Limb (tissue), 2 donors: ENCODE results near the gene MACROD1.
A peak's percentile ranks its signal among the peaks of the same experiment; 100 is the strongest.
"Not testable (repeated sequence)": the region's sequence is repeated elsewhere in the genome, so short reads cannot be mapped to it uniquely, and the experiment has no call there.

ENCODE experiments used
- DNase-seq, 2 donors: peaks; one replicate each; pipeline ENCODE4 v3.0.0-alpha.2; 2016; ENCODE audit errors: extremely low spot score in 2 of 2

Gene MACROD1

GRCh38 chr11:63999349-64000025 lies 166.4 kb downstream of the MACROD1 start:
- DNase-seq, result peak in 1 of 2 donors; percentile 82

DNA sequence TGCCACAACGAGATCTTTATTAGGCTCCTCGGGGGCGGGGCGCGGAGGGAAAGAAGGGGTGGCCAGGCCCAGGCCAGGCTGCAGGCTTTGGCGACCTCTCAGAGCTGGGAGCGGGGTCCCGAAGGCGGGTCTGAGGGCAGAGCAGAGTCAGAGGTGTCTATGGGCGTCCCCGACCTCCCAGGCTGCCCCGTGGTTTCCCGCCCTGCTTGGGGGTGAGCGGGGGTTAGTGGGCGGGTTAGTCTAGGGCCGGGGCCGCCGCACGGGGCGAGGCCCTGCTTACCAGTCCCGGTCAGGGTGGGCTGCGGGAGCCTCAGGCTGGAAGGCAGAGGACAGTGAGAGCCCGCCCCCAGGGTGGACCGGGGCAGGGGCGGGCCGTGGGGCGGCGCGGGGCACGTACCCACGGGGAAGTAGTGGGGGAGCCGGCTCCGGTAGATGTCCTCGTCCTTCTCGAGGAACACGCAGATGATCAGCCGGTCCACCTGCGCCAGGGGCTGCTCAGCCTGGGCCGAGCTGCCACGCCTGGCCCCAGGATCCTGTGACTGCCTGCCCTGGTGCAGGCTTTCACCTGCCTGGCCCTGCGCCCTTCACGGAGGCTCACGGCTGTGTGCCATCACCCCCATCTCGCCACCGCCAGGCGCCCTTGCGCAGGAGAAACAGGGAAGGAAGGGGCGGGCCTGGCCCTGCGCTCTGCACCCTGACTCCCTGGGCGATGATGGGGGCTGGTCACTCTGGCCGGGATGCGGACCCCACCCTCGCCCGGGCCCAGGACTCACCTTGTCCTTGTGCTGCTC lies 167.2 kb downstream of the MACROD1 start:
- no peak for DNase-seq

DNA sequence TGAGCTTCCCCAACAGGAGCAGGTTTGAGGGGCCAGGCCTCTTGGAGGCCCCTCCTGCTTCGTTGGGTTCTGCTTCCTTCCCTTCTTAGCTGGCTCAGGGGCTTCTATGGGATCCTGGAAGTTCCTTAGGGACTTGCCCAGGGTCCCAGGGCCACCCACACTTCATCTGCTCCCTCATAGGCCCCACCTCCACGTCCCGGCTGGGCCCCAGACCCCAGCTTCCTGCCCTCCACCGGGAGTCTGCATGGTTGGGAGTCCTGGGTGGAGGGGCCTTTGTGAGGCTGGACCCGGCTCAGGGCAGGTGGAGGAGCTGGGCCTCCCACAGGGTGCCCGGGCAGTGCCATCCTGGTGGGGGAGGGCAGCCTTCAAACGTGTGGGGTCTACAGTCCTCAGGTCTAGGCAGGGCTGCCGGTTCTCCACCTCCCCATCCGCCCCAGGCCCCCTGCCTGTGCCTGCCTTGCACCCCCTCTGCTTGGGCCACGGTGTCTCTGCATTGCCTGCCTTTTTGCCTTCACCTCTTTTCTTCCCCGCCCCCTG lies 168.0 kb downstream of the MACROD1 start:
- DNase-seq, result no peak

DNA sequence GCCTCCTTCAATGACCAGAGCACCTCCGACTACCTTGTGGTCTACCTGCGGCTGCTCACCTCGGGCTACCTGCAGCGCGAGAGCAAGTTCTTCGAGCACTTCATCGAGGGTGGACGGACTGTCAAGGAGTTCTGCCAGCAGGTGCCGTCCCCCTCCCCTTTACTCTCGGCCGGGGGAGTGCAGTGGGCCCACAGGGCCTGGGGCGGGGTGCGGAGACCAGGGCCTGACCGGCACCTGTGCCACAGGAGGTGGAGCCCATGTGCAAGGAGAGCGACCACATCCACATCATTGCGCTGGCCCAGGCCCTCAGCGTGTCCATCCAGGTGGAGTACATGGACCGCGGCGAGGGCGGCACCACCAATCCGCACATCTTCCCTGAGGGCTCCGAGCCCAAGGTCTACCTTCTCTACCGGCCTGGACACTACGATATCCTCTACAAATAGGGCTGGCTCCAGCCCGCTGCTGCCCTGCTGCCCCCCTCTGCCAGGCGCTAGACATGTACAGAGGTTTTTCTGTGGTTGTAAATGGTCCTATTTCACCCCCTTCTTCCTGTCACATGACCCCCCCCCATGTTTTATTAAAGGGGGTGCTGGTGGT lies 168.7 kb downstream of the MACROD1 start:
- DNase-seq, result no peak

DNA sequence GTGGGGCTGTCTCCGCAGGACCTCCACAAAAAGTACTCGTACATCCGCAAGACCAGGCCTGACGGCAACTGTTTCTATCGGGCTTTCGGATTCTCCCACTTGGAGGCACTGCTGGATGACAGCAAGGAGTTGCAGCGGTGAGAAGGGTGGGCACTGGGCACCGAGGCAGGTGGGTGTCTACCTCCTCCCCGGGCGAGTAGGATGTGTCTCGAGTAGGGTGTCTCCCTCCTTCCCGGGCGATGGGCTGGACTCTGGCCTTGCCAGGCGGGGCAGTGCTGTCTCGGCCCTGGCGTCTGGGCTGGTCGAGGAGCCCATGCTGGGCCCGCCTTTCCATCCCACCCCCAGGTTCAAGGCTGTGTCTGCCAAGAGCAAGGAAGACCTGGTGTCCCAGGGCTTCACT lies 169.4 kb downstream of the MACROD1 start:
- DNase-seq, result no peak

DNA sequence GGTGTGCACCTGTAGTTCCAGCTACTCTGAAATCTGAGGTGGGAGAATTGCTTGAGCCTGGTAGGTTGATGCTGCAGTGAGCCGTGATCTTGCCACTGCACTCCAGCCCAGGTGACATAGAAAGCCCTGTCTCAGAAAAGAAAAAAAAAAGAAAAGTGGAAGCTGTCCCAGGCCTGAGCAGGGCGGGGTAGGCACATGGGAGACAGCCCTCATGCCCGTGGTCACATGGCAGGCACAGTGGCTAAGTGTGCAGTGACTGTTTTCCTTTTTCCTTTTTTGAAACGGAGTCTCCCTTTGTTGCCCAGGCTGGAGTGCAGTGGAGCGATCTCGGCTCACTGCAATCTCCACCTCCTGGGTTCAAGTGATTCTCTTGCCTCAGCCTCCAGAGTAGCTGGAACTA lies 171.9 kb downstream of the MACROD1 start:
- no peak for DNase-seq

GRCh38 chr11:63993100-63993499 lies 172.8 kb downstream of the MACROD1 start:
- DNase-seq, result no peak

GRCh38 chr11:63991558-63991957 lies 174.4 kb downstream of the MACROD1 start:
- no peak for DNase-seq

DNA sequence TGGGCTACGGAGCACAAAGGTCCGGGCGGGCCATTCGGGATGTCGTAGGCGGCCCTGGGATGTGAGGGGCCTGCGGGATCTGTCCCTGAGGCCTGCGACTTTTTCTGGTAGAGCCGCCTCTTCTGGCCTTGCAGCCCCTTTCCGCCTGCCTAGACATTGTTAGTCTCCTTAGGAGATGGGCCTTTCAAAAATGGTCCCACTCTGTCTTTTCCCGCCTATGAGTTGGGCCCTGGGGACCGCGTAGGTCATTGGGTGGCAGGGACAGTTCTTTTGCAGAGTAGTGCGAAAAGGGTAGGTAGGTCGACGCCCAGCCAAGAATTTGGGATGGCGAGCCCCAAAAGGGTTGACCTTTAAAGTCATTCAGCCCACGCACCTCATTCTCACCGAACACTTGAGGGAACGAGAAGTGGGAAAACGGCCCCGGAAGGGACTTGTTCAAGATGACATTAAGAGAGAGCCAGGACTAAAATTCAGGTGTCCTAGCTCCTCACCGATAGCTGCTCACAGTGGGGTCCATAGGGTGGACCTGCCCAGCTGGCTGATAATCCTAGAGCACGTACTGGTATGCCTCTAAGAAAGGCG lies 178.9 kb downstream of the MACROD1 start:
- no peak for DNase-seq

- peak; percentile 94 for DNase-seq
These were observed 179.6 kb downstream of the MACROD1 start, which contains the start of gene OTUB1 for GRCh38 chr11:63986156-63986931. OTUB1 (plus strand) TSS chr11:63986438; CDS start chr11:63986457, 19 bp downstream.

DNA sequence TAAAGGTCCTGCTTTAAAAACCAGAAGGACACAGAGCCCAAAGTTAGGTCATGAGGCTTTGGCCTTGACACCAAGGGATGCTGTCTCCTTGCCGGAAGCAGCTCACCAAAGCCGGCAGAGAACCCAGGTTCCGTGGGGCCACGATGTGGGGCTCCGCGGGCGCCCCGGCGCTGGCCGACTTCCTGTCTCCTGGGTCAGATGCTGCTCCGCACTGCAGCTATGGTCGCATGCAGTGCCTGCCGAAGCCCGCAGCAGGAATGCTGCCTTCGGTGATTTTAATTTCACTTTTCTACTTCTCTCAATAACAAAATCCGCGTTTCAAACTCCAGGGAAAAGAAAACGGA lies 180.1 kb downstream of the MACROD1 start:
- no peak for DNase-seq

GRCh38 chr11:63979426-63979825 lies 186.5 kb downstream of the MACROD1 start:
- no peak for DNase-seq

DNA sequence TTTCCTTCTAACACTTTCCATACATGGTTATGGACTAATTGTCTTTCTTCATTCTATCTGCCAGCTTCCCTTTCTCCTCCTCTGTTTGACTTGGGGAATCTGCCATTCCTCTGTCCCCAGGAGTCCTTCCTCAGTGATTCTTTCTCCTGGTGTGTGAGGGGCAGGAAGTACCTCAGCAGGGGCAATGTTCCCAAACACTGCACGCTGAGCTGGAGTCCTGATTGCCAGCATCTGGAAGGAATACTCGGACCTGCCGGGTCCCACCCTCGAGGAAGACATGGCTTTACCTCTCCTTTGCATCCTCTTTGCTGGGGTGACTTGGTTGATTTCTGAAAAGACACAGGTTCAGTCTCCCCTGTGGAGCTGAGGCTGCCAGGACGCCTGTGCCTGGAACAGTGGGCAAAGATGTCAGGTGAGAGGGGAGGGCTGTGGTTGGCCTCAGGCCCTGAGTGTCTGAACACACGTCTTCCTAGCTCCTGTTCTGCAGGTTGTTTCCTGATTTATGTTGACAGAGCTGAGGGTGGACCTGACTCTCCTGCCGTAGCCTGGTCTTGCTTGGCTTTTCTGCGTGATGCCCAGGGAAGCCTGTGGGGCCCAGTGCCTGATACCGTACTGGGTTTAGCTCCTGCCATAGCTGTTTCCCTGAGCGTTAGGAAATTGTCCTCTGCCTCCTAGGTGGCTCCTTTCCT lies 187.2 kb downstream of the MACROD1 start:
- no peak for DNase-seq

DNA sequence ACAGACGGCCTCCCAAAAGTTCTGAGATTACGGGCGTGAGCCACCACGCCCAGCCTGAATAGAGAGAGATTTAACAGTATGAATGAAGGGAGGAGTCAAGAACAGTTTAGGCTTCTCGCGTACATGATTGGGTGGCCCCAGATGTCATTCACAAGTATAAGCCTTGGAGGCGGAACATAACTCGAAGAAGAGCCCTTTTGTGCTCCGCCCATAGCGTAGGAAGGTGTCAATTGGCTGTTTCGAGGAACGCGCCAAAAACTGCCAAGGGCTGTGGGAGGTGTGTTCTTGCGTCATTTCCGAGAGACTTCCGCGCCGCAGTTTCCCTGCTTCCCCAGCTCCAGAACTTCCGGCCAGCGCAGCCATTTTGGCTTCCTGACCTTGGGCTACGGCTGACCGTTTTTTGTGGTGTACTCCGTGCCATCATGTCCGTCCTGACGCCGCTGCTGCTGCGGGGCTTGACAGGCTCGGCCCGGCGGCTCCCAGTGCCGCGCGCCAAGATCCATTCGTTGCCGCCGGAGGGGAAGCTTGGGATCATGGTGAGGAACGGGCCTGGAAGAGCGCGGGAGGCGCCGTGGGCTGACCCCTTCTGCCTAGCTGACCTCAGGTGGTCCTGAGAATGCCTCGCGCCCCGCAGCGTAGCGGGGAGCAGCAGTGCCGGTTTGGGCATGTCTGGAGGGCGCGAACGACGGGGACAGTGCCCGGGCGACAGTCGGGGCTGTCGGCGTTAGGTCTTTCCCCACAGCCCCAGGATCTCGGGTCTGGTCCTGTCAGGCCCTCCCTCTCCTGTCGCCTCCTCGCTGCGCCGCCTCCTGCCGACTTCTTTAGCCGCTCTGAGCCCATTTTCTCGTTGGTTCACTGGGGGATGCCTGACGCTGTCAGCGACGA lies 191.4 kb downstream of the MACROD1 start, which contains the start of gene COX8A:
COX8A (plus strand) TSS at position 362 of the 885 bp plus-strand sequence; CDS start at position 423, 61 bp downstream.
- peak; percentile 95 to 99 for DNase-seq

DNA sequence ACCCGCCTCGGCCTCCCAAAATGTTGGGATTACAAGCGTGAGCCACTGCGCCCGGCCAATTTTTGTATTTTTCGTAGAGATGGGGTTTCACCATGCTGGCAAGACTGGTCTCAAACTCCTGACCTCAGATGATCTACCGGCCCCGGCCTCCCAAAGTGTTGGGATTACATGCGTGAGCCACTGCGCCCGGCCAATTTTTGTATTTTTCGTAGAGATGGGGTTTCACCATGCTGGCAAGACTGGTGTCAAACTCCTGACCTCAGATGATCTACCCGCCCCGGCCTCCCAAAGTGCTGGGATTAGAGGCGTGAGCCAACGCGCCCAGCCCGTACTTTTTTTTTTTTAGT lies 192.0 kb downstream of the MACROD1 start:
- not testable (repeated sequence) for DNase-seq

DNA sequence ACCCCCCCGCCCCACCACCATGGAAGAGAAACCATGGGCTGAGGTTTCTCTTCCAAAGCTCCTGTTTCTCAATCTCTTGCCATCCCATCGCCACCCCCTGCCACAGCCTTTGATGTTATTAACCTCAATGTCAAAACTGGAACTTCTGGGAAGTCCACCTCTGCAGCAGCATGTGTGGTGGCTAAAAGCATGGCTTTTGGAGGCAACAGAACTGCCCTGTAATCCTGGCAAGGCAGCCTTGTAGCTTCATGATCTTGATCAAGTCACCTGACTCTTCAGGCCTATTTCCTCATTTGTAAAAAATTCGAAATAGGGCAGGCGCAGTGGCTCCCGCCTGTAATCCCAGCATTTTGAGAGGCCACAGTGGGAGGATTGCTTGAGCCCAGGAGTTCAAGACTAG lies 195.0 kb downstream of the MACROD1 start:
- no peak for DNase-seq

- DNase-seq, result no peak
These were observed 196.5 kb downstream of the MACROD1 start for GRCh38 chr11:63969461-63969860.

DNA sequence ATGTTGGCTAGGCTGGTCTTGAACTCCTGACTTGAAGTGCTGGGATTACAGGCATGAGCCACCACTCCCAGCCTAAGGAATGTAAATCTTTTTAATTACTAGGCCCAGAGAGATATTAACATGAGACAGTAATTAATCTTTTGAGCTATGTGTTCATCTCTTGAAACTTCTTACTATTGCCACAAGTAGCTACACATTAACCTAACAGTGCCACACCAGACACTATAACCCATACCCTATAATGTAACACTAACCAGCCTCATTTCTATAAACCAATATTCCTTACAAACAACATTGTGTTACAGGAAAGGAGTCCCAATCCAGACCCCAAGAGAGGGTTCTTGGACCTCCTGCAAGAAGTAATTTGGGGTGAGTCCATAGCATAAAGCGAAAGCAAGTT lies 199.5 kb downstream of the MACROD1 start:
- no peak for DNase-seq

GRCh38 chr11:63963895-63964294 lies 202.0 kb downstream of the MACROD1 start:
- not testable (repeated sequence) for DNase-seq
